ENCODE measurements around the gene DNM3.
"Not testable (repeated sequence)": the region's sequence is repeated elsewhere in the genome, so short reads cannot be mapped to it uniquely, and the experiment has no call there.

Gene DNM3

DNA sequence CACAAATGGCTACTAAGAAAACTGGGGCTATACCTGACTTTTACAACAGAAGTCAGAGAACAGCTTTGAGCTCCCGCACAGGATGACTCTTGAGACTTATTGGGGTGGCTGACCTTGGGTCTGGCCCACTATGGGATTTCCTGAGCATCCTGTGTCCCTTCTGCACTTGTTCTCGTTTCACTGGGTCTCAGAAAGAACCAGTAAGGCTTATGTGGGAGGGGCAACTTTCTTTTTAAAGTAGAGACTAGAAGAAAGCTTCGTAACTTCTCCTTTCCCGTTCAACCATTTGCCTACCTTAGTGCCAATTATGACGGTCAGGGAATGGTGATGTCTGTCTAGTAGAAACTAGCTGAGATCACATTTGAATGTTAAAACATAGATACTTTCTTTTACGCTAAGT lies 519.7 kb downstream of the DNM3 start:
- H3K36me3 ChIP-seq (ENCODE audit: control insufficient read depth, insufficient read depth, low read length) = no peaks in the 10 kb centered on the region
- no peak overlapping the region for H3K4me3 ChIP-seq (ENCODE audit: low read length)
- peaks cover 32% of the 10 kb centered on the region for H3K4me1 ChIP-seq (ENCODE audit: control insufficient read depth, insufficient read depth, low read length)
- H3K9me3 ChIP-seq (ENCODE audit: control insufficient read depth, low read length) = no peaks in the 10 kb centered on the region
- H3K27me3 ChIP-seq (ENCODE audit: control insufficient read depth, insufficient read depth, low read length) = no peaks in the 10 kb centered on the region
- no peak overlapping the region for H3K9ac ChIP-seq (ENCODE audit: low read length)

DNA sequence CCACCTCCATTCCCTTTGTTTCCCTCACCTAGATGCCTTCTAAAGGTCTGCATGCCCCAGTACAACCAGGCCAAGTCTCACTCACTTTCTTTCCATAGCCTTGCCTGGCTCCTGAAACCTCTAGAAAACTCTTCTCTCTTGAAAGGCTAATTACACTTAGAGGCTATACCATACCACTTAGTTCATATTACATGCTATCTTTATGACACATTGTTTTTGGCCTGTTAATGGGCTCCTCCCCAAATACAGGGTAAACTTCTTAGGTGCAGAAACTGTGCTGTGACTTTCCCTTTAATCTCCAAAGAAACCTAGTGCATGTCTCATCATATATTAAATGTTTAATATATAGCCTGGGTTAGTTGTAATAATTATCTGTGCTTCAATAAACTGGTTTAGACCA lies 522.6 kb downstream of the DNM3 start:
- Histone ChIP-seq H3K27me3 (ENCODE audit: control insufficient read depth, insufficient read depth, low read length) (no peaks in the 10 kb centered on the region), H3K9ac (ENCODE audit: low read length) (no peak overlapping the region), H3K36me3 (ENCODE audit: control insufficient read depth, insufficient read depth, low read length) (no peaks in the 10 kb centered on the region), H3K4me3 (ENCODE audit: low read length) (no peak overlapping the region), H3K4me1 (ENCODE audit: control insufficient read depth, insufficient read depth, low read length) (peaks cover 20% of the 10 kb centered on the region), H3K9me3 (ENCODE audit: control insufficient read depth, low read length) (no peaks in the 10 kb centered on the region)

DNA sequence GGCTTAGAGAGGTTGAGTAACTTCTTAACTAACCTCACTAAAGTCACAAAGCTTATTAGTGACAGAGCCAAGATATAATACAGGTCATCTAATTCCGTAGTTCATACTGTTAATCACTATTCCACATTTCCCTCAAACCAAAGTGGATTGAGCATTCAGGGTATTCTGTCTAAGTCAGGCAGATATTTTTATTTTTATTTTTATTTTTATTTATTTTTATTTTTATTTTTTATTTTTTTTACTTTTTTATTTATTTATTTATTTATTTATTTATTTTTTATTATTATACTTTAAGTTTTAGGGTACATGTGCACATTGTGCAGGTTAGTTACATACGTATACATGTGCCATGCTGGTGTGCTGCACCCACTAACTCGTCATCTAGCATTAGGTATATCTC lies 530.3 kb downstream of the DNM3 start:
- not testable (repeated sequence) for H3K4me3 ChIP-seq (ENCODE audit: low read length); H3K9ac ChIP-seq (ENCODE audit: low read length); H3K4me1 ChIP-seq (ENCODE audit: control insufficient read depth, insufficient read depth, low read length); H3K36me3 ChIP-seq (ENCODE audit: control insufficient read depth, insufficient read depth, low read length); H3K9me3 ChIP-seq (ENCODE audit: control insufficient read depth, low read length); H3K27me3 ChIP-seq (ENCODE audit: control insufficient read depth, insufficient read depth, low read length)

DNA sequence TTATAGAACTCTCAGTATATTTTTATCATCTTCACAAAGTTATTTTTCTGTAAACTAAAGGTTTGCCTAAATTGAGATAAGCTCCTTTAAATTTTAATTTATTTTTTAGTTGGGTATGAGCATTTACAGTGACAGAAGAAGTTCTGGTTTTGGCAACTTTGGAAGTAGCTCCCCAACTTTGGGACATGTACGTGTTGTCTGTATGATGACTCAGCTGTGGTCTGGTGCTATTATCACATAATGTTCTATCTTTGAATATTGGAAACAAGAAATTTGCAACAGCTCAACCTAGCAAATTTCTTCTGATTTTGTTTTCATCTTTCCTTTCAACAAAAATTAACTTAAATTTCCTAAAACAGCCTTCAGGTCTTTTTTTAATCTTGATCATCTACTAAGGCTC lies 532.6 kb downstream of the DNM3 start:
- Histone ChIP-seq H3K4me3 (ENCODE audit: low read length) (no peak overlapping the region), H3K4me1 (ENCODE audit: control insufficient read depth, insufficient read depth, low read length) (no peaks in the 10 kb centered on the region), H3K36me3 (ENCODE audit: control insufficient read depth, insufficient read depth, low read length) (no peaks in the 10 kb centered on the region), H3K9ac (ENCODE audit: low read length) (no peak overlapping the region), H3K27me3 (ENCODE audit: control insufficient read depth, insufficient read depth, low read length) (no peaks in the 10 kb centered on the region), H3K9me3 (ENCODE audit: control insufficient read depth, low read length) (no peaks in the 10 kb centered on the region)

DNA sequence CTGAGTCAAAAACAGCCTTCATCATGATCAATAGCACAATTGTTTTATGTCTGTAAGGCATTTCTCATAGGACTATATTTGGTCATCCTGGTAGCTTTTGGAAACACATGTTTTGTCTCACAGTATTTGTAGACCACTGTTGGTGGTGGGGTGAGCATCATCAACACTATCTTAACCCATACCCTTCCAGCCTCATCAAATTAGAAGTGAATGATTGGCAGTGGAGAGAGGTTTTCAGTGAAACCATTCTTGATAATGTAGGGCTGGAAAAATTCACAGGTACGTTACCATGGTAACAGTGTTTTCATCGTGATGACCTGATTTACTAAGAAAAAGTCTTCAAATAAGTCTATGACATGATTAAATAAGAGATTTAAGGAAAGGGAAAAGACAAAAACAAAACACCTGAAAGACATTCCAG lies 533.9 kb downstream of the DNM3 start:
- H3K36me3 ChIP-seq (ENCODE audit: control insufficient read depth, insufficient read depth, low read length) = no peaks in the 10 kb centered on the region
- no peaks in the 10 kb centered on the region for H3K27me3 ChIP-seq (ENCODE audit: control insufficient read depth, insufficient read depth, low read length)
- H3K4me1 ChIP-seq (ENCODE audit: control insufficient read depth, insufficient read depth, low read length) = no peaks in the 10 kb centered on the region
- no peak overlapping the region for H3K9ac ChIP-seq (ENCODE audit: low read length)
- H3K9me3 ChIP-seq (ENCODE audit: control insufficient read depth, low read length) = no peaks in the 10 kb centered on the region
- no peak overlapping the region for H3K4me3 ChIP-seq (ENCODE audit: low read length)

DNA sequence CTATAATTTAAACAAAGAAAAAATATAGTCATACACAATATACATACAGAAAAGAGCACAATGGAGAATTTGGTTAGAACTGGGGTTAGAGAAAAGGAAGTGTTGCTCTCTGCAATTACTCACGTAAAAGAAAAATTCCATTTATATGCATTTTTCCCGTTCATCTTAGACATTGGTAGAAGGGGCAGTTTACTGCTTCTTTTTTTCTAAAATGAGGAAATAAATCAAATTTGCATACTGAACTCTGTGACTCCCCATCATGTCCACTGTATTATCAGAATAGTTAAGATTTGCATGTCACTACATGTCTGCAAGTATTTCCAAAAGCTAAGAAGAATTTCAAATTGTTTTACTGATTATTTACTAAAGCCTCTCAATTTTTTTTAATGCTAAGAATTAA lies 535.1 kb downstream of the DNM3 start:
- no peaks in the 10 kb centered on the region for H3K9me3 ChIP-seq (ENCODE audit: control insufficient read depth, low read length)
- no peak overlapping the region for H3K9ac ChIP-seq (ENCODE audit: low read length)
- no peak overlapping the region for H3K4me3 ChIP-seq (ENCODE audit: low read length)
- no peaks in the 10 kb centered on the region for H3K4me1 ChIP-seq (ENCODE audit: control insufficient read depth, insufficient read depth, low read length)
- no peaks in the 10 kb centered on the region for H3K36me3 ChIP-seq (ENCODE audit: control insufficient read depth, insufficient read depth, low read length)
- H3K27me3 ChIP-seq (ENCODE audit: control insufficient read depth, insufficient read depth, low read length) = no peaks in the 10 kb centered on the region

DNA sequence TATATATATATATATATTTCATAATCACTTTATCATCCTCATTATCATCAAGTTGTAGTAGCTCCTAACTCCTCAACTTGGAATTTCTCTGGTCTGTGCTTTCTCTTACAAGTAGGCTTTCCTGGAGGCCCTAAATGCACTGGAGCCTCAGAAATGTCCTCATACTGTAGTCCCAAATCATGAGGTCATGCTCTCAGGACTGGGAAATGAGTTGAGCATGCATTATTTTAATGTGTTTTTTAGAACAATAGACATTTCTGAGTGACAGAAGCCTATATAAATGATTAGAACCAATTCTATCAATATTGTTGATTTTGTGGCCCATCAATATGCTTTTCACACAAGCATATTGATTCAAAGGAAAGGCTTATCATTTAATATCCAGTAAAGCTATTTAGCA lies 536.3 kb downstream of the DNM3 start:
- no peaks in the 10 kb centered on the region for H3K36me3 ChIP-seq (ENCODE audit: control insufficient read depth, insufficient read depth, low read length)
- H3K4me3 ChIP-seq (ENCODE audit: low read length) = no peak overlapping the region
- H3K9ac ChIP-seq (ENCODE audit: low read length) = no peak overlapping the region
- H3K4me1 ChIP-seq (ENCODE audit: control insufficient read depth, insufficient read depth, low read length) = no peaks in the 10 kb centered on the region
- no peaks in the 10 kb centered on the region for H3K9me3 ChIP-seq (ENCODE audit: control insufficient read depth, low read length)
- no peaks in the 10 kb centered on the region for H3K27me3 ChIP-seq (ENCODE audit: control insufficient read depth, insufficient read depth, low read length)

DNA sequence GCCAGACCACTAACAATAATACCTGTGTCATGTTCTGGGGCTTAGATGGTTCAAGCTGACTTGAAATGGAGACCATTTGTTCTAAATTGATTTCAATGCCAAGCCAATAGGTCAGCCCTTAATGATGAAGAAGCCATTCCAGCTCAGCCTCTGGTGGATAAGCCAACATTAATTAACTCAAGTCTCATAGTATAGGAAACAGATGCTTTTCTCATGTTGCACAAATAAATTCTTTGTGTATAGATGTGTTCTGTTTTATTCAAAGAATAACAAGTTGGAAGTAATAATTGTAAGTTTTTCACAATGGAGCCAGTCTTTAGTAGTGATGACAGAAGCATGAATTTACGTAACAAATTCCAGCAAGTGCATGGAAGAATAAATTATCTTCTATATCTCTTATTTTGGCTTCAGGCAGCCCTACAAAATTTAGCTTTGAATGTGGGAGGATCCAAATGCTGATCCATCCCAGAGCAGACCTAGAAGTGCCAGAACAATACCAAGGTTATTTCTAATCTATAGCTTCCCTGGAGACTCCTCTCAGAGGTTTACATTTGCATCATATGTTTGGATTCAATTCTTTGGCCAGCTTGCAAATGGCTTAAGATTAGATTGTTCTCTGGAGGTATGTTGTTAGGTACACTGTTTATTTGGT lies 536.9 kb downstream of the DNM3 start:
- no peaks in the 10 kb centered on the region for H3K27me3 ChIP-seq (ENCODE audit: control insufficient read depth, insufficient read depth, low read length)
- H3K9ac ChIP-seq (ENCODE audit: low read length) = no peak overlapping the region
- no peaks in the 10 kb centered on the region for H3K4me1 ChIP-seq (ENCODE audit: control insufficient read depth, insufficient read depth, low read length)
- H3K36me3 ChIP-seq (ENCODE audit: control insufficient read depth, insufficient read depth, low read length) = no peaks in the 10 kb centered on the region
- no peak overlapping the region for H3K4me3 ChIP-seq (ENCODE audit: low read length)
- no peaks in the 10 kb centered on the region for H3K9me3 ChIP-seq (ENCODE audit: control insufficient read depth, low read length)

DNA sequence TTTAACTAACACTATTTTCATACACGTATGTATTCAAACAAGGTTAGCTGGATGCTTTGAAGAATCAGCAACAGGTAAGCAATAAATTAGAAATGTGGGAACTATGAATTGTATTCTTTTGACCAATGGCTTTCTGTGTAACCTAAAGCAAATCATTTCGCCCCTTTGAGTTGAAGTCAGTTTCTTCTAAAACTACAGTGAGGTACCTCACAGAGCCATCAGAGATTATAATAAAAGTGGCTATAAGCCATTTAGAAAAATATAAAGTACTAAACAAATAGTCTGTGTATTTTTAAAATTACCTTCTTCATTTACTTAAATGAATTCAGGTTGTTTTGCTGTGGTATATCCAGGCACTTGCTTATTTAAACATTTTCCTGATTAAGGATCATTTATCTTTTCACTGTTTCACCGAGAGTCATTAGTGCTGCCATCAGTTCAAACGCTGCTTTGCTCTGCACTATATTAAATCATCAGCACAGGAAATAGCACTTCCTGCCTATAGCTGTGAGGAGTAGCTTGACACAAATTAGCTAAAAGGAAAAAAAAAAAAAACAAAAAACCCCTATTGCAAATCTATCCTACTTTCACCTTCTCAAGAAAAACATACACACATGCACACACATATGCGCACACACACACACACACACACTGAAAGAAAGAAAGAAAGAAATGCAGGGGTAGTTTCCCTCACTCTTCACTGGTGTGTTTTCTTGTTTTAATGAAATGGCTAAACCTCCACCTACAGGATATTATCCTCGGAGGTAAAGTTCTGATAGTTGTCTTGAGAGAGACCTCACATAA lies 539.3 kb downstream of the DNM3 start:
- no peak overlapping the region for H3K4me3 ChIP-seq (ENCODE audit: low read length)

DNA sequence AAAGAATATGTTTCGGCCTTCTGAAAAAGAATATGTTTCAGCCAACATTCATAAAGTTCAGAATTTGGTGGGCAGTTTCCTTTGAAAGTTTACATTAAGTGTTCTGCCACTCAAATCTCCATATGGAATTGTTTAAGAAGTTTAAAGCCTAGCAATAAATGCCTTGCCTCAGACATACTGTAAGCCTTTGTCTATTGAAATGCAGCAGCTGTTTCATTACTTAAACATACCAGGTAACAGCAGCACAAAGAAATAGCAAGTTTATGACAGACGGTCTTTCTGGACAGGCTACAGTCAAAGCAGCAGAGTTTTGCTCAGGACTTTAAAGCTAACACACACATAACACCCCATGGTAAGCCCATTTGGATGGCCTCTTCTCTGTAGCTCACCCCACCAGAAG lies 540.6 kb downstream of the DNM3 start:
- Histone ChIP-seq H3K27me3 (ENCODE audit: control insufficient read depth, insufficient read depth, low read length) (no peaks in the 10 kb centered on the region), H3K9me3 (ENCODE audit: control insufficient read depth, low read length) (no peaks in the 10 kb centered on the region), H3K36me3 (ENCODE audit: control insufficient read depth, insufficient read depth, low read length) (no peaks in the 10 kb centered on the region), H3K4me1 (ENCODE audit: control insufficient read depth, insufficient read depth, low read length) (no peaks in the 10 kb centered on the region), H3K9ac (ENCODE audit: low read length) (no peak overlapping the region), H3K4me3 (ENCODE audit: low read length) (no peak overlapping the region)

More for the DNA sequence above, 539.3 kb downstream of the DNM3 start:
- Histone ChIP-seq H3K36me3 (ENCODE audit: control insufficient read depth, insufficient read depth, low read length) (no peaks in the 10 kb centered on the region), H3K9me3 (ENCODE audit: control insufficient read depth, low read length) (no peaks in the 10 kb centered on the region), H3K9ac (ENCODE audit: low read length) (no peak overlapping the region), H3K27me3 (ENCODE audit: control insufficient read depth, insufficient read depth, low read length) (no peaks in the 10 kb centered on the region), H3K4me1 (ENCODE audit: control insufficient read depth, insufficient read depth, low read length) (no peaks in the 10 kb centered on the region)

DNA sequence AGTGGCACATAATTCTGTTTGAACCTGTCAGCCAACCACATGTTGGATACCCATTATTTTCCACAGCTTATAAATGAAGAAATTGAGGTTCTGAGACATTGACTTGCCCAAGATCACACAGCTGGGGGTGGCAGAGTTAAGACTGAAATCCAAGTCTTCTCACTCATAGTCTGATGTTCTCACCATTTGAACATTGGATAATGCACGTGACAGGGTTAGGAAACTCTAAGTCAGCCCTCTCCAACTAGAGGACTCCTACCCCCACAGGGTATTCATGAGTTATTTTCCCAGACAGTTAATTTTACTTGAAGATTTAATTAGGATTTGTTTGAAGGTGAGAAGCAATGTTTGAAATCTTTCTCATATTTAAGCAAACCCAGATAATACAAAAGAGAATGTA lies 541.1 kb downstream of the DNM3 start:
- H3K27me3 ChIP-seq (ENCODE audit: control insufficient read depth, insufficient read depth, low read length) = no peaks in the 10 kb centered on the region
- no peak overlapping the region for H3K4me3 ChIP-seq (ENCODE audit: low read length)
- no peaks in the 10 kb centered on the region for H3K9me3 ChIP-seq (ENCODE audit: control insufficient read depth, low read length)
- no peak overlapping the region for H3K9ac ChIP-seq (ENCODE audit: low read length)
- no peaks in the 10 kb centered on the region for H3K4me1 ChIP-seq (ENCODE audit: control insufficient read depth, insufficient read depth, low read length)
- no peaks in the 10 kb centered on the region for H3K36me3 ChIP-seq (ENCODE audit: control insufficient read depth, insufficient read depth, low read length)

DNA sequence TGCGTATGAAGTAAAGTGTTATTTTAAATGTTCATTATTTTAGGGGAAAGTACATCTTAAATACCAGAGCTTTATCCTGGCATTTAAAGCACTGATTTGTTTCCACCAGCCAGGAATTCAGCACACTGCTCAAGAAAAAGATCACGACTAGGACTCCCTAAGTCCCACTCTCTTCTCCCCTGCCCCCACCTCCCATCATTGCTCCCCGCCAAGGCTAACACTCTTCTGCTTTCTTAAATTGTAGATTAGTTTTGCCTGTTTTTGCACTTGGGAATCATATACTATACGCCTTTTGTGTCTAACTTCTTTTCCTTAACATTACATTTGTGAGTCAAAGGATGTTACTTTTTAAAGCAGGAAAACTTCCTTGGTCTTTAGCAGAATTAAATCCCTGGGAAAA lies 541.7 kb downstream of the DNM3 start:
- Histone ChIP-seq H3K36me3 (ENCODE audit: control insufficient read depth, insufficient read depth, low read length) (no peaks in the 10 kb centered on the region), H3K4me3 (ENCODE audit: low read length) (no peak overlapping the region), H3K27me3 (ENCODE audit: control insufficient read depth, insufficient read depth, low read length) (no peaks in the 10 kb centered on the region), H3K9me3 (ENCODE audit: control insufficient read depth, low read length) (no peaks in the 10 kb centered on the region), H3K9ac (ENCODE audit: low read length) (no peak overlapping the region), H3K4me1 (ENCODE audit: control insufficient read depth, insufficient read depth, low read length) (no peaks in the 10 kb centered on the region)

All from mucosa of stomach (tissue), 1 donor.